GM19452 (cell line): Measurements from ENCODE around the gene BNIP5.

ENCODE experiments used
- ATAC-seq: cut with Tn5 transposase; IDR thresholded peaks from one replicate; pipeline ENCODE4 v1.9.1; 2021; ENCODE audit not compliant: unreplicated experiment

The BNIP5 gene

GRCh38 chr6:36326356-36326995, 10.2 kb downstream of the BNIP5 start:
- ATAC-seq = no peak

GRCh38 chr6:36324715-36325114, 12.0 kb downstream of the BNIP5 start:
- no peak for ATAC-seq

- no peak for ATAC-seq
Measured at GRCh38 chr6:36324191-36324590, 12.5 kb downstream of the BNIP5 start.

DNA sequence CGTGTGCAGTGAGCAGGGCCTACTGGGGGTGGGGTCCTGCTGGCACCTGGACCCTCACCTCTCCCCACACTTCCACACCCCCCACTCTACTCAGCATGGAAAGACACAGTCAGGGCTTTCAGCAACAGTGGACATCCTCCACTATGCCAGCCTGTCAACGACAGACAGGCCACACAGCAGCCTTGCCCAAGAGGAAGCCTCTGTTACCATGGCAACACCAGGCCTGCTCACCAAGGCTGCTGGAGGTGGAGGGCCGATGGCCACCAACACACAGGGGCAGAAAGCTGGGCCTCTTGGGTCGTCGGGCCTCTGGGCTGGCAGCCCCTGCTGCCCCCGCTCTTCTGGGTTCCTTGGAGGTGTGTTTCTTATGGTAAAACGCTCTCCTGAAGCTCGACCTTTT, 13.6 kb downstream of the BNIP5 start:
- ATAC-seq = no peak

DNA sequence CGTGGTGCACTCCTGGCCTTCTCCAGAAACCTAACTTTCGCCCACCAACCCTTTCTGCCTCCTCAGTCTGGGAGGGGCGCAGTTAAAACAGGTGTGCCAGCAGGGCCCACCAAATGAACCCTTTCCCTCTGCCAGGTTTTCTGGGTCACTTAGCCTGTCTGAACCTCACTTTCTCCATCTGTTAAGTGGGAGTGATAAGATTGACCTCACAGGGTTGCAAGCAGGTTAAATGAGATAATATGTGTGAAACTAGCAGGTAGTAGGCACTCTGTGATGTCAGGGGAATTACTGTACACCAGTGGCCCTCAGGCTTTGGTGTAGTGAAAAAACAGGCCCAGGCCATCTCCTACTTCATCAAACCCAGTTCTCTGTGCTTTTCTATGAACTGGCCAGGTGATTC, 14.1 kb downstream of the BNIP5 start:
- no peak for ATAC-seq

GRCh38 chr6:36320475-36320874, 16.2 kb downstream of the BNIP5 start:
- no peak for ATAC-seq

DNA sequence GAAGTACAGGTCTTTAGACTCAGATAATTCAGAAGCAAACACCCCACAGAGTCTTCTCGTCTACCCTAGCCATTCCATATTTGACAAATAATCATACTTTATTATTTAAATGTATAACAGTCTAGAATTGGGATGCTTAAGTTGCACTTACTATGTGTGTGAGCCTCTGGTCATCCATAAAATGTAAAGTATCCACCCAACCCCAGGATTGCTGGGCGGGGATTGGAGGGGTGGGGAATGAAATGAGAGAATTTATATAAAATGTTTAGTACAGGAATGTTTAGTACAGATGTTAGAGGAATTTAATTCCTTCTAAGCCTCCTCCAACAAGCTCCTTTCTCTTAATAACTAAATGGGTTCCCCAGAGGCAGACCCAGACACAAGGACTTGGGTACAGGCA, 16.9 kb downstream of the BNIP5 start:
- ATAC-seq = no peak

GRCh38 chr6:36319436-36319762, 17.3 kb downstream of the BNIP5 start:
- ATAC-seq = no peak

GRCh38 chr6:36318690-36319435, 17.8 kb downstream of the BNIP5 start:
- no peak for ATAC-seq

DNA sequence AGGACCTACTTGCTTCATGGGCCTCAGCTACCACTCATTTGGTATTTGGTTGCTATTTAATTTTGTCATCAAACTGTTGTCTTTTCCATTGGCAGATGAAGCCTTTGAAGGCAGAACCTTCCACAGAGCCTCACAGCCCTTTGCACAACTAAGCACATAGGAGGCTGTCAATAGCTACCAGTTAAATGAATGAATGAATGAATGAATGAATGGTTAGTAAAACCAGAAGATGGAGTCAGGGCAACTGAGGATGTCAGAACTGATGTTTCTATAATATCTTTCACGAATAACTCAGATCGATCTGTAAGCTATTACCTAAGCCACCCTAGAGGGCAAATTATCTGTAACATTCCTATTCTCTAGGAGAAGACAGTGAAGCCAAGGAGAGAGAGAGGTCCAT, 19.1 kb downstream of the BNIP5 start:
- no peak for ATAC-seq

DNA sequence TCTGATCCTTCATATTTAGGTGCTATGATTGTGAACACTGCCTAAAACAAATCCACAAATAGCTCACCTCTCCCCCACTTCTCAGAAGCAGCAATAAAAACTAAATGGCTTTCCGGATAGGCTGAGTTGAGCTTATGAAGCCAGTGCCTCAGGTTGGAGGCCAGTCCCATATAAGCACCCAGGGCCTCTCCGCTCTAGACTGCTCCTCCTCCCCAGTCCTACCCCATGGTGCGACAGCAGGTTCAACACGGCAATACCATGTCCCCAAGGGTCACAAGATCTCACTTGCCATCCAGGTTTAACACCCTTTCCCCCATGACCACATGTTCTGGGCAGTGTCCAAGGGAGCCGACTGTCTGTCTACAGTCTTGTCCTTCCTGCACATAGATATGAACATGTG, 20.8 kb downstream of the BNIP5 start:
- ATAC-seq = no peak

- no peak for ATAC-seq
Measured at GRCh38 chr6:36314221-36315014, 22.3 kb downstream of the BNIP5 start.

DNA sequence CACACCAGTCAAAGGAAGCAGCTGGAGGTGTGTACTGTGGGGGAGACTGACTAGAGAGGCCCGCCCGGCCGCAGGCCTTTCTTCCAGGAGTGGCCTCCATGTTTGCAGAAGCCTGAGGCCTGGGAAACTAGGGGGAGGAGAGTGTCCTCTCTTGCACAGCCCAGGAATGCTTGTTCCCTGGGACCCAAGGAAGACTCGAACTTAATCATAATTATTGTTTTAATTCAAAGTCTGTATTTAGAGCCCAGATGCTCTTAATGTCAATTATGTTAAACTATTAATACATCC, 23.1 kb downstream of the BNIP5 start:
- no peak for ATAC-seq

DNA sequence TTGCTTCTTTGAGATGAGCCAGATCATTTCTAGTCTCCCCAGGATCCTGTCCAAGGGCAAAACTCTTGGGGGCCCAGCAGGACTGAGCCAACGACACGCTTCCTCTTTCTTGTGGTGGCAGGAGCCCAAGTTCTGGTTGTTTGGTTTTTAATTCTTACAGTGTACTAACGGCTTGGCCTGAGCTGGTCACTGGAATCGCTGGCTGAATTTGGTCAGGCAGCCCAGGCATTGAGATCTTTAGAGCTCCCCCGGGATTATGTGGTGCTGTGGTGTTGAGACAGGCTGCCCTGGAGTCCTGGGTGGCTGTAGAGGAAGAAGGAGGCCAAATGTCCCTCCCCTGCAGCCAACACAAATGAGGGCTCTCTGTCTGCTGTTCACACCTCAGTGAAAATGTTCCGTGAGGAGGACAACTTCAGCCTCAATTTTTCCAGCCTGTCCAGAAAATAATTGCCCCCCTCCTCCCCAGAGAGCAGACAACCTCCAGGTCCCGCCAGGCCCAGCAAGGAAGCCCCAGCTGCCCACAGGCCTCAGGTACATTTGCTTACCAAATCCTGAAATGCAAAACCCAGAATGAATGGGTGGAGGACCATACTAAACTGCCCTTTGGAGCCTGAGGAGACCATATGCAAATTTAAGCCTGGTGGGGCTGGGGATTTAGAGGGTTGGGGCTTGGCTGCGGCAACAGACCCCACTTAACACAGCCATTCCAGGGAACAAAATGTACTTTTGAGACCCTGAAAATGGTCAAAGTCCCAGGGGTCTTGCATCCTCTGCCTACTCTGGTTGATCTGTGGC, 23.6 kb downstream of the BNIP5 start:
- no peak for ATAC-seq

DNA sequence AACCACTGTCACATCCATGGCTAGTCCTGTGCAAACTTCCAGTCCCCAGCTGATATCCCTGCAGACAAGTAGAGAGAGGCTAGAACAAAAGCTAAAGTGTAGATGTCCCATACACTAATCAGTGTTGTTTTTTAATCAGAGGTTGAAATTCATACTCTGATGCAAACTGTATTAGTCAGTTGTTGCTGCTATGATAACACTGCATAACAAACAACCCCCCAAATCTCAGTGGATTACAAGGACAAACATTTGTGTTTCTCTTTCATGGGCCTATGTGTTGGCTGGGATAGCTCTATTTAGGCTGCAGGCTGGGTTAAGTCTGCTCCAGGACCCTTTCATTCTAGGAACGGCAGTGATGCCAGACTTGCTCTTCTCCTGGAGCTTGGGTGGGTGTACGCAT, 26.8 kb downstream of the BNIP5 start:
- no peak for ATAC-seq

GRCh38 chr6:36309203-36309602, 27.5 kb downstream of the BNIP5 start:
- ATAC-seq = no peak

DNA sequence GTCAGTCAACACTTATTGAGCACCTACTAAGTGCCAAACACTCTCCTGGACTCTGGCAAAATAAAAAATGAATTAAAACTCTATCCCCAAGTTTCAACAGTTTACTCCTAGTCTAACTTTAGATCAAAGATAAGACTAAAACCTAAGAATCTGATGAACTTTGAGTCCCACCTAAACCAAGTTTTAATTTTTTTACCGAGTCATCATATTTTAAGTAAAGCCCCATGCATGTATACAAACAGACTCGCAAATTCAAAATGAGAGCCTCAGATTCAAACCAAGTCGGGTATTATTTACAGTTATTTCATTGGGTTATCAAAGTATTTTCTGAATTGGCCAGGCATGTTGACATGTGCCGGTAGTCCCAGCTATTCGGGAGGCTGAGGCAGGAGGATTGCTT, 28.2 kb downstream of the BNIP5 start:
- ATAC-seq = no peak

GRCh38 chr6:36306375-36306774, 30.3 kb downstream of the BNIP5 start:
- no peak for ATAC-seq

DNA sequence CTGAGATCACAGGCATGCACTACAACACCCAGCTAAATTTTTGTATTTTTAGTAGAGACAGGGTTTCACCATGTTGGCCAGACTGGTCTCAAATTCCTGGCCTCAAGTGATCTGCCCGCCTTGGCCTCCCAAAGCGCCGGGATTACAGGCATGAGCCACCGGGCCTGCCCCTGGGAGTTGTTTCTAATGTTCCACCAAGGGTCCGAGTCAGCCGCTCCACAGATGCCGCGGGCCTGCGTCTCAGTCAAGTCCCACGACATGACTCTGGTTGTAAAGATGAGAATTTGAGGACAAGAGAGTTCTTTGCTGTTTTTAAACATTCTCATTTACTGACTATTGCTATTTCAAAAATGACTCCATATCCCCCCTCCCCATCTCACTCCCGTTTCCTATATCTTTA, 30.8 kb downstream of the BNIP5 start:
- ATAC-seq = no peak

- peak; percentile 80 for ATAC-seq
Measured at GRCh38 chr6:36302227-36302976, 34.3 kb downstream of the BNIP5 start.

DNA sequence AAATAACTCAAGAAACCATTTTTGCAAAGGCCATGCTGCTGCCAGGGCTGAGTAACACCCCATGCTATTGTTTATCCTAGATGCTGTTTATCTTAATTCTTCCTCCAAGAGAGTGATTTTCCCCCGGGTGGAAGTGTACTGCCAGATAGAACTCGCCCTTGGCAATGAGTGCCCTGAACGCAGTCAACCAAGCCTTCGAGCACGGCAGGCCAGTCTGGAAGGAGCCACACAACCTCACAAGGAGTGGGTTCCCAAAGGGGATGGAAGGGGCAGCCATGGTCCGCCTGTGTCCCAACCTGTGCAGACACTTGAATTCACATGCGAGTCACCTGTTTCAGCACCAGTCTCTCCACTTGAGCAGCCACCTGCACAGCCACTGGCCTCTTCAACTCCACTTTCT, 34.9 kb downstream of the BNIP5 start:
- no peak for ATAC-seq
